Measurements from ENCODE around the gene C17orf50.

DNA sequence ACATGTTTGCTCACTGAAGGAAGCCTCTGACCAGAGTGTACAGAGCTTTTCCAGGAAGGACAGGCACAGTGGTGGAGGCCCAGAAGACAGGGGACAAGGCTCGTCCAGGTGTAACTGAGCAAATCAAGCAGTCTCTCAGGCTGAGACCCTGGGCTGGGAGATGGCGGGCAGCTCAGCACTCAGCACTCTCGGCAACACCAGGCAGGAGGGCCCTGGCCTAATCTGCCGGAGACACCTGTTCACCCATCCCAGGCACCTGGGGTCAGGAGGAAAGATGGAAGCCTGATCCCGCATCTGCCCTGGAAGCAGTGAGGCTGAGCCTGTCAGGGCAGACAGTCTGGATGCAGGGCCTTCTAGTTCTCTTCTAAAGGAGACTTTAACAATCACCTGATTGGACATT lies 24.5 kb upstream of the C17orf50 start:
- TF ChIP-seq, protein P1, sequence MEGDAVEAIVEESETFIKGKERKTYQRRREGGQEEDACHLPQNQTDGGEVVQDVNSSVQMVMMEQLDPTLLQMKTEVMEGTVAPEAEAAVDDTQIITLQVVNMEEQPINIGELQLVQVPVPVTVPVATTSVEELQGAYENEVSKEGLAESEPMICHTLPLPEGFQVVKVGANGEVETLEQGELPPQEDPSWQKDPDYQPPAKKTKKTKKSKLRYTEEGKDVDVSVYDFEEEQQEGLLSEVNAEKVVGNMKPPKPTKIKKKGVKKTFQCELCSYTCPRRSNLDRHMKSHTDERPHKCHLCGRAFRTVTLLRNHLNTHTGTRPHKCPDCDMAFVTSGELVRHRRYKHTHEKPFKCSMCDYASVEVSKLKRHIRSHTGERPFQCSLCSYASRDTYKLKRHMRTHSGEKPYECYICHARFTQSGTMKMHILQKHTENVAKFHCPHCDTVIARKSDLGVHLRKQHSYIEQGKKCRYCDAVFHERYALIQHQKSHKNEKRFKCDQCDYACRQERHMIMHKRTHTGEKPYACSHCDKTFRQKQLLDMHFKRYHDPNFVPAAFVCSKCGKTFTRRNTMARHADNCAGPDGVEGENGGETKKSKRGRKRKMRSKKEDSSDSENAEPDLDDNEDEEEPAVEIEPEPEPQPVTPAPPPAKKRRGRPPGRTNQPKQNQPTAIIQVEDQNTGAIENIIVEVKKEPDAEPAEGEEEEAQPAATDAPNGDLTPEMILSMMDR (IDR thresholded peaks at IDR 0.05; ENCODE audit: low read depth, low read length, poor library complexity, severe bottlenecking), result no peak
- TF ChIP-seq EZH2phosphoT487 (IDR thresholded peaks at IDR 0.05; ENCODE audit: borderline replicate concordance, low read length), result no peak

Measured in DOHH2 (cell line).